GM23338 (cell line): Measurements from ENCODE around the gene CORO2A.

ENCODE experiments used
- CREB1 ChIP-seq: fragments of 250-450 bp; sonication (Bioruptor Pico); IDR thresholded peaks from 2 replicates; pipeline ENCODE4 v1.5.0; 2020; ENCODE audit warnings: low read depth, mild to moderate bottlenecking, moderate library complexity
- EZH2 ChIP-seq: fragments of 200-600 bp; sonication (generic); IDR thresholded peaks from one replicate; pipeline ENCODE4 v1.8.0; 2017; ENCODE audit warnings: antibody characterized with exemption, mild to moderate bottlenecking, low read depth; ENCODE audit not compliant: unreplicated experiment
- EZH2phosphoT487 ChIP-seq: fragments of 200-600 bp; sonication (generic); IDR thresholded peaks from one replicate; pipeline ENCODE4 v1.8.1; 2018; ENCODE audit warnings: antibody characterized with exemption; ENCODE audit not compliant: unreplicated experiment
- JUNB ChIP-seq: IDR thresholded peaks from one replicate; pipeline ENCODE4 v1.6.1; 2016; ENCODE audit warnings: antibody characterized with exemption; ENCODE audit not compliant: unreplicated experiment
- POLR2AphosphoS5 ChIP-seq: IDR thresholded peaks from 2 replicates; pipeline ENCODE4 v1.6.1; 2016; ENCODE audit warnings: antibody characterized with exemption, low read depth
- STAT1 ChIP-seq: IDR thresholded peaks from one replicate; pipeline ENCODE4 v1.6.1; 2016; ENCODE audit warnings: antibody characterized with exemption; ENCODE audit not compliant: unreplicated experiment
- TF ChIP-seq, protein P1 (sequence below), 2 experiments: fragments of 200-600 bp in 1 of 2; sonication (generic) in 1 of 2; conservative IDR thresholded peaks; 2 replicates each; pipeline versions ENCODE4 v1.5.1 to v1.6.1; 2016 to 2017; ENCODE audit warnings: antibody characterized with exemption in 2 of 2, low read depth in 2 of 2, mild to moderate bottlenecking in 2 of 2, moderate library complexity in 1 of 2

DNA sequence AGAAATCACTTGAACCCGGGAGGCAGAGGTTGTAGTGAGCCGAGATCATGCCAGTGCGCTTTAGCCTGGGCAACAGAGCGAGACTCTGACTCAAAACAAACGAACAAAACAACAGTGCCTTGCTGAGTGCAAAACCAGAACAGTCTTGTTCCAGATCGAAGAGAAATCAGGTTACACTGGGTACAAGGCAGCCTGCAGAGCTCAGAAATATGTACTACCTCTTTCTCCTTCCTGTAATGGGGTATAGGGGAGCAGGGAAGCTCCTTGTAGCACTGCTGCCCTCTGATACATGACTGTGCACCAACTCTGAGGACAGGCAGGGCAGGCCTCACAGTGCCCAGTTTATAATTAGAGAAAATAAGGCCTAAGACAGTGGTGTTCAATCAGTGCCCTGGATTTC, 38.4 kb upstream of the CORO2A start:
- TF ChIP-seq, protein P1, sequence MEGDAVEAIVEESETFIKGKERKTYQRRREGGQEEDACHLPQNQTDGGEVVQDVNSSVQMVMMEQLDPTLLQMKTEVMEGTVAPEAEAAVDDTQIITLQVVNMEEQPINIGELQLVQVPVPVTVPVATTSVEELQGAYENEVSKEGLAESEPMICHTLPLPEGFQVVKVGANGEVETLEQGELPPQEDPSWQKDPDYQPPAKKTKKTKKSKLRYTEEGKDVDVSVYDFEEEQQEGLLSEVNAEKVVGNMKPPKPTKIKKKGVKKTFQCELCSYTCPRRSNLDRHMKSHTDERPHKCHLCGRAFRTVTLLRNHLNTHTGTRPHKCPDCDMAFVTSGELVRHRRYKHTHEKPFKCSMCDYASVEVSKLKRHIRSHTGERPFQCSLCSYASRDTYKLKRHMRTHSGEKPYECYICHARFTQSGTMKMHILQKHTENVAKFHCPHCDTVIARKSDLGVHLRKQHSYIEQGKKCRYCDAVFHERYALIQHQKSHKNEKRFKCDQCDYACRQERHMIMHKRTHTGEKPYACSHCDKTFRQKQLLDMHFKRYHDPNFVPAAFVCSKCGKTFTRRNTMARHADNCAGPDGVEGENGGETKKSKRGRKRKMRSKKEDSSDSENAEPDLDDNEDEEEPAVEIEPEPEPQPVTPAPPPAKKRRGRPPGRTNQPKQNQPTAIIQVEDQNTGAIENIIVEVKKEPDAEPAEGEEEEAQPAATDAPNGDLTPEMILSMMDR (conservative IDR thresholded peaks at IDR 0.05; ENCODE audit: low read depth in 2 of 2), result no peak
- TF ChIP-seq STAT1 (no peak), CREB1 (CRISPR knock-in tag) (no peak), EZH2phosphoT487 (no peak), EZH2 (no peak), JUNB (no peak), POLR2AphosphoS5 (no peak)
